Kasumi-1 (cell line): Measurements from ENCODE around the gene SESTD1.

Experiments used
- DNase-seq, 2 experiments: peaks; one replicate each; lab custom pipeline; 2025; lab: John Stamatoyannopoulos, UW

The SESTD1 gene, protein sequence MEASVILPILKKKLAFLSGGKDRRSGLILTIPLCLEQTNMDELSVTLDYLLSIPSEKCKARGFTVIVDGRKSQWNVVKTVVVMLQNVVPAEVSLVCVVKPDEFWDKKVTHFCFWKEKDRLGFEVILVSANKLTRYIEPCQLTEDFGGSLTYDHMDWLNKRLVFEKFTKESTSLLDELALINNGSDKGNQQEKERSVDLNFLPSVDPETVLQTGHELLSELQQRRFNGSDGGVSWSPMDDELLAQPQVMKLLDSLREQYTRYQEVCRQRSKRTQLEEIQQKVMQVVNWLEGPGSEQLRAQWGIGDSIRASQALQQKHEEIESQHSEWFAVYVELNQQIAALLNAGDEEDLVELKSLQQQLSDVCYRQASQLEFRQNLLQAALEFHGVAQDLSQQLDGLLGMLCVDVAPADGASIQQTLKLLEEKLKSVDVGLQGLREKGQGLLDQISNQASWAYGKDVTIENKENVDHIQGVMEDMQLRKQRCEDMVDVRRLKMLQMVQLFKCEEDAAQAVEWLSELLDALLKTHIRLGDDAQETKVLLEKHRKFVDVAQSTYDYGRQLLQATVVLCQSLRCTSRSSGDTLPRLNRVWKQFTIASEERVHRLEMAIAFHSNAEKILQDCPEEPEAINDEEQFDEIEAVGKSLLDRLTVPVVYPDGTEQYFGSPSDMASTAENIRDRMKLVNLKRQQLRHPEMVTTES

DNA sequence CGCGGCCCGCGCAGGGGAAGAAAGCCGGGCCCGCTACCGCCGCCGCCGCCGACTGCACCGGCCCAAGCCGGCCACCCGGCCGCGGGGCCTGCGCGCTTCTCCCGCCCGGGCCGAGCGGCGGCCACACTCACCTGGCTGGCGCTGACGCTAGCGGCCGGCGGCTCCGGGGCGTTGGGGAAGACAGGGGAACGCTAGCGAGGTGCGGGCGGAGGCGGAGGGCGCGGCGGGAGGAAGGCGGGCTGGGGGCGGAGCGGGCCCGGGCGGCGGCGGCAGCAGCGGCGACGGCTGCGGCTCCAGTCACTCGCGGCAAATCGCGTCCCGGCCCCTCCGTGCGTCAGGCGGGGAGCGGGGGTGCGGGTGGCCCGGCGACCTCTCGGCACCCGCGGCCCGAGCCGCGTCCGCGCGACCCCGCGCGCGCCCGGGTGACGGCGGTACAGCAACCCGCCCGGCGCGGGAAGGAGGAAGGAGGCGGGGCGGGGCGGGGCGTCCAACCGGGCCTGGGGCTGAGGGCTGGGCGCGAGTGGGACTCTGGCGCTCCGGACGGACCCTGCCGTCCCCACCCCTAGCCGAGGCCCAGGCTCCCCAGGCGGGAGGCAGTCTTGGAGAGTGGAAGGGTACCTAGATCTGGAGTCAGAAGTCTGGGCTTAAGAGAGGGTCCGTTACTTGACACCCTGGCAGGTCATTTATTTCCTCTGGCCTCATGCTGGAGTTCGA, at the start of gene SESTD1:
Gene SESTD1, minus strand, starts transcription at position 465 of the 714 bp plus-strand sequence. CDS start 72,991 bp downstream, outside the sequence.
- peak; percentile 53 to 62 for DNase-seq

DNA sequence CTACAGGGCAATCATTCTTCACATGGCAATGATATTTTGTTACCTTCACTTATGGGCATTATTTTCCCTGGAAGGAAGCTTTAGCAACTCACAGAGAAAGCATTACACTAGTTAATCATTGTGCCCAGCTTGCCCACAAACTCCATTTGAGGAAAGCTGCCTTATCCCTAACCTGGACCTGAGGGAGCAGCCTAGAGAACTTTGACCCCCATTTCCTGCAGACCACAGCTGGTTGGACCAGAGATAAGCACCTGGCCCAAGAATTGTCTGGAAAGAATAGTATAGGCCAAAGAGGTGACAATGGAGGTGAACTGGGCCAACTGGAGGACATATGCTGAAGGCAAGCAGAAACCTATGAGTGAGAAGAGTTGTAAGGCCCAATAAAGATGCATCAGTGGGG, 48.4 kb upstream of the SESTD1 start:
- DNase-seq = no peak

DNA sequence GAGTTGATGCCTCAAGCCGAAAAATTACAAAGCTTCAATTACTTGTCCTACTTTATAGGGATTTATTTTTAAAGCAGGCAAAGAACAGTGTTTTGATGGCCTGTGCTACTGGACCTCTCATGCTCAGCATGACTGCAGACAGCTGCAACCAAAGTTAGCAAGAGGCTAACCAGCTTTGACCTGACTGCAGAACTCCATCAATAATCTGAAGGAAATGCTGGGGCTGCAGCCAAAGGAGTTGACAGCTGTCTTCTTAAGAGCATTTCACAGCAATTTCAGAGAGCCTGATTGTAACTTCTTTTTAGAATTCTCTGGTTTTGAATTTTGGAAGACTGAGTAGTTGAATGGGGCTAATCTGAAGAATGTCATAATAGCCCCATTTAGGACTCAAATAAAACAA, 46.5 kb upstream of the SESTD1 start:
- no peak for DNase-seq

DNA sequence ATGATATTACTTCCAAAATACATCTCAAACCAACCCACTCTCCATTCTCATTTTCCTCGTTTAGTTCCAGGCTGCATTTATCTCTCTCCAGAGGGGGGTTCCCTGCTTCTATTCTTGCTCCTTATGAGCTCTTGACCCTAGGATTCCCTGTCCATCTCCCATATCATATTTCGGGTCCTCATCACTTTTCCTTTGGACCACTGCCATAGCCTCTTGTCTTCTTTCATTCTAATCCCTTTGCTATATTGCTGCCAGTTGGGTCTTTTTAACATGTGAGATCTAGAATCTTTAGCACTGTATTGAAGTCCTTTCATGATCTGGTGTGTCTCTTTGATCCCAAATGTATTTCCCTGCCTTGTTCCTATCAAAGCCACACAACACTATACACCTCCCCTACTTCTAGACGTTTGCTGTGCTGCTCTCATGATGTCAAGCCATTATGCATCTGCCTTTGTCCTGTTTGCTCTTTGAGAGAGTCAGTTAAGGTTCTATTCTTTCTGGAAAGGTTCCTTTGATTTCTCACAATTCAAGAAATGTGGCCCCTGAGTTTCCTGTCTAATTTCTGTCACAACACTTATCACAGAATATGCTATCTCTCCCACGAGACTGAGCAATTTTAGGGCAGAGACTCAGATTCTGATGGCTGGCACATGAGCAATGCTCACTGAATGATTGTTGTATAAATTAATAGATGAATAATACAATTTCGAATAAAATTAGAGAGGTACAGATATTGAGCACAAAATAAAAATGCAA, 43.2 kb upstream of the SESTD1 start:
- DNase-seq = no peak

DNA sequence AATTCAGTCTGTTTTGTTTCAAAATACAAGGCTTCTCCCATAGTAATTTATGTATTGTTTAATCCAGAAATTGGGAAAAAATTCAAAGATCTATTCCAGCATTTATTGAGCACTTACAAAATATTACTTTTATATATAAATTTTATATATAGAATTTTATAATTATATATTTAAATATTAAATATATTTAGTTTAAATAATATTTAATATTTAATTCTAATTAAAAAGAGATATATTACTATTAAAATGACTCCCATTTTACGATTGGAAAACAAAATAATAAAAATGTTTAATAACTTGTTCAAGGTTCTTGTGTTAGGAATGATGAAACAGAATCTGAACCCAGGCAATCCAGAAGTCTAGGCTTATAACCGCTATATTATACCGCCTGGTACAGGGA, 40.5 kb upstream of the SESTD1 start:
- no peak for DNase-seq

DNA sequence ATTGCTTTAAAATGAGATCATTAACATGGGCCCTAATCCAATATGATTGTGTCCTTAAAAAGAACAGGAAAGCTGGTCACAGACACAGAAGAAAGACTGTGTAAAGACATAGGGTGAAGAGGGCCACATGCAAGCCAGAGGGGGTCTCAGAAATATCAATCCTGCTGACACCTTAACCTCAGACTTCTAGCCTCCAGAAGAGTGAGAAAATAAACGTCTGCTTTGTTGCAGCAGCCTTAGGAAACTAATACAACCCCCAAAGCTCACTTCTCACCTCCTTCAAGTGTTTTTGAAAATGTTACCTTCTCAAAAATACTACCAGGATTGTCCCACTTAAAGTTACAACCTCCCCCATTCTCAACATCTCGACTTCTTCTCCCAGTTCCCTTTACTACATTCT, 39.8 kb upstream of the SESTD1 start:
- DNase-seq = no peak

DNA sequence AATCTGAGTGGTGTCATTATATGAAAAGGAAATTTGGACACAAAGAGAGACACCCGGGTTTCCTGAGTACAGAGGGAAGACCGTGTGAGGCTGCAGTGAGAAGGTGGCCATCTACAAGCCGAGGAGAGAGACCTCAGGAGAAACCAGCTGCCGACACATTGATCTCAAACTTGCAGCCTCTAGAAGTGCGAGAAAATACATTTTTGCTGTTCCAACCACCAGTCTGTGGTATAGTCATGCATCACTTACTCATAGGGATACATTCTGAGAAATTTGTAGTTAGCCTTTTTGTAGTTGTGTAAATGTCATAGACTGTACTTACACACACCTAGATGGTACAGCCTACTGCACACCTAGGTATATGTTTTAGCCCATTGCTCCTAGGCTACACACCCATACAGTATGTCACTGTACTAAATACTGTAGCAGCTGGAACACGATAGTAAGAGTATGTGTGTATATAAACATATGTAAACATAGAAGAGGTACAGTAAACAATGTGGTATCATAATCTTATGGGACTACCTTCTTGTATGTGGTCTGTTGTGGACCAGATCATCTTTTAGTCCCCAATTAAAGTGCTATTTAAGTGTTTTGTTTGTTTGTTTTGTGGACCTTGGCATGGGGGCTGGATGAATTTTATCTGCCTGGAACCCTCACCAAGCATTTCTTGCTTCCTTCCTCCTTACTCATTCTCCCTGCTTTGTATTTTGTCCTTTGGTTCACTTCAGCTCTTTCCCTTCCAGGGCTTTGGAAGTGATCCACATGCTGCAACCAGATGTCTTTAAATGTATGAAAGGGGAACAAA, 38.3 kb upstream of the SESTD1 start:
- DNase-seq = no peak

DNA sequence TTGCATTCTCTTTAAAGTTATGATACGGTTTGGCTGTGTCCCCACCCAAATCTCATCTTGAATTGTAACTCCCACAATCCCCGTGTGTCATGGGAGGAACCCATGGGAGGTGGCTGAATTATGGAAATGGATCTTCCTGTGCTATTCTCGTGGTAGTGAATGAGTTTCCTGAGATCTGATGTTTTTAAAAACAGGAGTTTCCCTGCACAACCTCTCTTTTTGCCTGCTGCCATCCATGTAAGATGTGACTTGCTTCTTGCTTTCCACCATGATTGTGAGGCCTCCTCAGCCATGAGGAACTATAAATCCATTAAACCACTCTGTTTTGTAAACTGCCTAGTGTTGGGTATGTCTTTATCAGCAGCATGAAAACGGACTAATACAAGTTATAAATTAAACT, 37.5 kb upstream of the SESTD1 start:
- no peak for DNase-seq

DNA sequence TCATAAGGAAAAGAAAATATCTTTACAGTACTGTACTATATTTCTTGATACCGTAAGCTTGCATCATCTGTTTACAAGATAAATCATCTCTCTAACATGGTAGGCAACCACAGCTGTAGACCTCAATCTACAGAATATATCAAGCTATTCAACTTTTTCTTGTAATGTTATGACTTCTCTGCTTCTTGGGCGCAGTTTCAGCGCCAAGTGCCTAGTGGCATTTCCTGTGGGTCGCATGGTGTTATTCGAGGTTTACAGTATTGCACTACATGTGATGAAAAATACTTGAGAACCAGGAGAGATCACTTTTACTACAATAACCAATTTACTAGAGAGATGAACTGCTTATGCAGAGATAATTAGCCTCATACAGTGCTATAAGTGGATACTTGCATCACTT, 34.0 kb upstream of the SESTD1 start:
- DNase-seq = no peak

DNA sequence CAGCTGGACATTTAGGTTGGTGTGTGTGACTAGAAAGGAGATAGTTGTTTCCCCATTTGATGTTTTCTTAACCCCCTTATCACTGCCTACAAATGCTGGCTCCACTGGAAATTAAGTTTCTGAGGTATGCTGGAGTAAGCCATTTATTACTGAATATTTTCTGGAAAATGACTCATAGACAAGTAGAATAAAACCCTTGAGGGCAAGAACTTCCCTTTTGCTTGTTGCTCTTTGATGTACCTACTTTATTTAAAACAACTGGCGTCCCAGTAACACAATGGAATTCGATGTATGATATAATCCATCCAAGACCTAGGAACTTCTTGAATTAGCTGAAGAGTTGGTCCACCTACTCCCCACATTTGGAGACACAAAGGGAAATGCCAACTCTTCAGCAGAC, 33.3 kb upstream of the SESTD1 start:
- no peak for DNase-seq

DNA sequence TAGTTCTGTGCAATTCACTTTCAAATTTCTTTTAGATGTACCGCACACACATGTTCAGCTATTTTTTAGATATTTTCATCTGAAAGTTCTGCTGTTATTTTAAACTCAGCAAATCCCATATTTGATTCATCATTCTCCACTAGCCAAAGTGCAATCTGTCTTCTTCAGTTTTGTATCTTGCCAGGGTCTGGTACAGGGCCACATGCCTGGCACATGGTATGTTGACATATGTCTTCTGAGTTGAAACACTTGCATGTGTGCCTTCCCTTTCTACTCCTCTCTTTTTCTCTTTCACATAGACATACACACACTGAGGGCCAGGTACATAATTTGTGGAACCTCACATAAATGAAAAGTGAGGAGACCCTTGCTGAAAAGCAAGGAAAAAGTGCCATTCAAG, 25.7 kb upstream of the SESTD1 start:
- DNase-seq = no peak

DNA sequence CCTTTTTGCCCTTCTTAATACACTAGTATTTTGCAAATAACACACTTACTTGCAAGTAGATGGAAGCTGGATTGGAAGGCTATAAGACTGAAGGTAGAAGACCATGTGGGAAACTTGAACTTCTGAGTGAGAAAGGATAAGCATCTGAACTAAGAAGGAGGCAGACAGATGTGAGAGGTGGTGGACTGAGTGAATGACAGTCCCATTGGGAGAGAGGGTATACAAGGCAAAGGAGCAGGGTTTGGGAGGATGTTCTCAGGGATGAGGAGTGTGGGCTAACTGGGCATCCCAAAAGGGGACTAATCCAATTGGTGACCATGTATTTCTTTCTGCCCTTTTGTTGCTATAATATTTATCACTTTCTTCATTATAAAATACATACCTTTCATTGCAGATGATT, 20.4 kb upstream of the SESTD1 start:
- DNase-seq = no peak

DNA sequence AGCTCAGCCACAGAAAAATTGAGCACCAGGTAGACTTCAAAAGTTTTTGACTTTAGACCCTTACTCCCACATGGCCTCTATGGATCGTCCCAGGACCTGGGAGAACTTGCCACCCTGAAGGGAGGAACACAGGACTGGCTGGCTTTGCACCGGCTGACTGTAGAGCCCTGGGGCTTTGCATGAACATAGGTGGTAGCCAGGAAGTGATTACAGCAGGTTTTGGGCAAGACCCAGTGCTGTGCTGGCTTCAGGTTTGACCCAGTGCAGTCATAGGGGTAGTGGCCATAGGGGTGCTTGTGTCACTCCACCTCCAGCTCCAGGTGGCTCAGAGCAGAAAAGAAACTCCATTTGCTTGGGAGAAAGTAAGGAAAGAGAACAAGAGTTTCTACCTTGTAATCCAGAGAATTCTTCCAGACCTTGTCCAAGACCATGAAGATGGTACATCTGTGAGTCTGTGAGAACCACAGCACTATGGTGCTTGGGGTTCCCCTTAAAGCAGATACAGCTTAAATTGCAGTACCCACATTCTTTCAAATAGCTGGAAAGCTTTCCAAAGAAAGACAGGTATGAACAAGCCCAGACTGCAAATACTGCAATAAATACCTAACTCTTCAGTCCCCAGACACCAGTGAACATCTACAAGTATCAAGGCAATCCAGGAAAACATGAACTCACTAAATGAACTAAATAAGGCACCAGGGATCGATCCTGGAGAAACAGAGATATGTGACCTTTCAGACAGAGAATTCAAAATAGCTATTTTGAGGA, 13.0 kb upstream of the SESTD1 start:
- no peak for DNase-seq

DNA sequence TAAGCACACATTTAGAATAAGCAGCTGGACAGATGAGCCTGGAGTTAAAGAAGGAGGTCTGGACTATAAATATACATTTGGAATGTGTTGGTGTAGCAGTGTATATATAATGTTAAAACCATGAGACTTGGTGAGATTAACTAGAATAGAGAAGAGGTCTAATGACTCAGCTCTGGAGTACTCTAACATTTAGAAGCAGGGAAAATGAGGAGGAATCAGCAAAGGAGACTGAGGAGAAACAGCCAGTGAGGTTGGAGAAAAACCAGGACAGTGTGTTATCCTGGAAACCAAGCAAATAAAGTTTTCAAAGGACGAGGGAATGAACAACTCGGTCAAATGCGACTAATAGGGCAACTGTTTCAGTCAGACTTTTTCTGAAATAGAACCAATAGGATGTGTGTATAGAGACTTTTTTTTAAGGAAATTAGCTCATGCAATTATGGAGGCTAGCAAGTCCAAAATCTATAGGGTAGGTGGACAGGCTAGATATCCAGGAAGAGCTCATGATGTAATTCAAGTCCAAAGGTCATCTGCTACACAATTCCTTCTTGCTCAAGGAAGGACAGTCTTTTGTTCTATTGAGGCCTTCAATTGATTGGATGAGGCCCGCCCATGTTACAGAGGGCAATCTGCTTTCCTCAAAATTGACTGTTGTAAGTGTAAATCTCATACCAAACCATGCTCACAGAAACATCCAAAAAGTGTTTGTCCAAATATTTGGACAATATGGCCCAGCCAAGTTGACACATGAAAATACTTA, 10.8 kb upstream of the SESTD1 start:
- DNase-seq = no peak

DNA sequence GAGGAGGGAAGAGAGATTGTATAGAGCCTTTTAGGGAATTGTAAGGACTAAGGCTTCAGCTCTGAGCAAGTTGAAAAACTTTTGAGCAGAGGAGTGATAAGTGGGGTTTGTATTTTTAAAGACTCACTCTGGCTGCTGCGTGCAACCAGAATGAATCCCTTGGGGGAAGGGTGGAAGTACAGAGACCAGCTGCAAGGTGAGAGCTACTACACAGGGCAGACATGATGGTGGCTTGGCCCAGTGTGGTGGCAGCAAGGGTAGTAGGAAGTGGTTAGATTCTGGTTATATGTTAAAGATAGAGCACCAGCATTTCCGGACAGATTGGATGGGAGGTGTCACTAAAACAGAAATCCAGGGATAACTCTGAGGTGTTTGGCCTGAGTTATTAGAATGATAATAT, 10.1 kb upstream of the SESTD1 start:
- no peak for DNase-seq

DNA sequence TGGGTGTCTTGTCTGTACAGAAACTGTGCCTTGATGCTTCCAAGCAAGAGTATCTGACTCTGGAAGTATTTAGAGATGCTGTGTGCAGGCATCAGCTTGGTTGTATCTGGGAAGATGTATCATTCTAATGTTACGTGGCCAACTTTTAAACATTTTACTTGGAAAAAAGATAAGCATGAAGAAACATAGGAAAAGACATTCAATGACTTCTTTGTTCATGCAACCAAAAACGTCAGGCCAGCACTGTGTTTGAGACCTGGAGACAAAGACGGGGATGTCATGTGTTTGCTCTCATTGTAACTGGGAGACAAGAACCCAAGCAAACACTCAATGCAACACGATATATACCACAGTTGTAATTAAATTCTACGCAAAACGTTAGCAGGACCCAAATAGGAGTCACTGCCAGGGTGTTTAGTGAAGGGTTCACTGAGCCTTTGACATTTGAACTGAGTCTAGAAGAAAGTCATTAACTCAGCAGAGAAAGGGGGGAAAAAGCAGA, 8.9 kb upstream of the SESTD1 start:
- no peak for DNase-seq

DNA sequence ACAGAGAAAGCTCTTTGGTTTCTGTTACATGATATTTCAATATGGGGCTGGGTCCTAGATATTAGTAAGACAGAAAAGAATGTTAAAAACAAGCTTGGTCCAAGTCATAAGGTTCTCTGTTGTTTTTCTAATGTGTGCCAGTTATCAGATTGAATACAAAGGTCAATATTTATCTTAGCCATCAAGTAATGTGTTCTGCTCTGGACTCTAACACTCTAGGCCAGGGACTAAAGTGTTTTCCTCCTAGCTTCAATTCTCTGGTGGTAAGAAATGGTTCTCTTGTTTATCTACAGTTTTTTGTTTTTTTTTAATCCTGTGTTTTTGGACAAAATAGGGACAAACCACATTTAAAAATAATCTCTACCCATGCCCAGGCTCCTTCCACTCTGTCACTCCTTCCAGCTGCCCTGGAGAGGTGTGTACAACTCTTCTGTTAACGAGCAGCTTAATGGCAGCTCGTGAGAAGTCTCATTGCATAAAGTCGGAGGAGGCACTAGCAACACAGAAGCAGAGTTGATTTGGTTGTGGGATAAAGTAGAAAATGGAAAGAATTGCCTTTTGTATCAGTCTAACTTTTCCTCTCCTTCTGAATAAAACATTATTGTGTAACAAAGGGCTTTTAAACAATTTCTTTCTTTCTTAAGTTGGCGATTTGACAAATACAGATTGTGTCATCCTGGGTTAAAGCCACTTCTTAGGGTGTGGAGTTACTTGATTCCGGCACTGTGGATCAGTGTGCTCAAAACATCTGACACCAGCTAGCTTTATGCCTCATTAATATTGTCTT, 8.0 kb upstream of the SESTD1 start:
- no peak for DNase-seq

DNA sequence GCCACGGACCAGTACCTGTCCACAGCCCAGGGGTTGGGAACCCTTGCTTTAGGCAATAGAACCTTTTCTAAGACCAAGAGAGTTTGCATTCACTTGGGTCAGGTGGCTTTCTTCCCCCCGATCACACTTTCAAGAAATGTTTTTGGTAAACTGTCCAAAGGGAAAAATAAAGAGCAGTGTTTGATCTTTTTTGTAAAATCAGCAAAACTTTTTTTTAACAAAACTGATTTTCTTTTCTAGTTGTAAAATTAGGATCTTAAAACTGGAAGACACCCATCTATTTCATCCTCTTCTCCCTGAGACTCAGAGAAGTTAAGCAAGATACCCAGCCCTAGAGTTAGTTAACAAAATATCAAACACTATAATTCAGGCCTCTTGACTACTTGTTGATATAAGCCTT, 6.1 kb upstream of the SESTD1 start:
- no peak for DNase-seq
